Testis (tissue), 2 donors: ENCODE measurements around the gene CDC42EP1.

Experiments used
- CTCF ChIP-seq, 3 experiments: fragments of 450-650 bp in 2 of 3; fragments of 200-600 bp in 1 of 3; sonication (generic) in 1 of 3; IDR thresholded peaks; one replicate each; pipeline ENCODE4 v1.5.1; 2016 to 2019; ENCODE audit warnings: antibody characterized with exemption in 3 of 3, mild to moderate bottlenecking in 2 of 3, moderate library complexity in 1 of 3
- POLR2A ChIP-seq: fragments of 450-650 bp; IDR thresholded peaks from one replicate; pipeline ENCODE4 v1.6.1; 2017; ENCODE audit warnings: antibody characterized with exemption, mild to moderate bottlenecking, moderate library complexity

GRCh38 chr22:37560608-37561211 lies 430 bp downstream of the CDC42EP1 start:
- no peak for TF ChIP-seq CTCF (IDR thresholded peaks at IDR 0.05)
- TF ChIP-seq POLR2A, result no peak
